GM12874 (cell line): ENCODE measurements around the gene COQ9.

ENCODE experiments used
- CTCF ChIP-seq: IDR thresholded peaks from 2 replicates; pipeline ENCODE4 v1.5.1; 2011; ENCODE audit warnings: low read depth, mild to moderate bottlenecking, control low read depth, low read length, moderate library complexity; ENCODE audit not compliant: insufficient read depth

COQ9 gene

GRCh38 chr16:57430955-57431354 is 16.3 kb upstream of the COQ9 start:
- TF ChIP-seq CTCF = no peak

DNA sequence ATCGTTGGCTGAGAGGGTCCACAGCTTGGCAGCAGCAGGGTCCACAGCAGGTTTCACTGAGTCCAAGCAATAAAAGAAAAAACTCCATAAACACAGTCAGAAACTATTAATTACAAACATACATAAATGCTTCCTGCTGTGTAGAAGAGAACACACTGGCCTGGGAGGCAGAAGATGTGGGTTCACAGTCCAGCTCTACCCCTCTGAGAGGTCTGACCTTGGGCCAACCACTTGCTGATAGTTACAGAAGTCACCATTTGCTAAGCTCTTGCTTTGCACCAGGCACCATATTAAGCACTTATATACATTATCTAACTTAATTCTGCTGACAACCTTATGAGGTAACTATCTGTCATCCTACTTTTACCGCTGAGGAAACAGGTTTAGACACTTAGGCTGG is 14.8 kb upstream of the COQ9 start:
- TF ChIP-seq CTCF = no peak

- no peak for TF ChIP-seq CTCF
Measured at GRCh38 chr16:57432989-57433388, 14.3 kb upstream of the COQ9 start.

- no peak for TF ChIP-seq CTCF
Measured at GRCh38 chr16:57434003-57434402, 13.3 kb upstream of the COQ9 start.

GRCh38 chr16:57435838-57436237 is 11.4 kb upstream of the COQ9 start:
- TF ChIP-seq CTCF = no peak

- TF ChIP-seq CTCF = no peak
Measured at GRCh38 chr16:57444711-57445110, 2.6 kb upstream of the COQ9 start.

DNA sequence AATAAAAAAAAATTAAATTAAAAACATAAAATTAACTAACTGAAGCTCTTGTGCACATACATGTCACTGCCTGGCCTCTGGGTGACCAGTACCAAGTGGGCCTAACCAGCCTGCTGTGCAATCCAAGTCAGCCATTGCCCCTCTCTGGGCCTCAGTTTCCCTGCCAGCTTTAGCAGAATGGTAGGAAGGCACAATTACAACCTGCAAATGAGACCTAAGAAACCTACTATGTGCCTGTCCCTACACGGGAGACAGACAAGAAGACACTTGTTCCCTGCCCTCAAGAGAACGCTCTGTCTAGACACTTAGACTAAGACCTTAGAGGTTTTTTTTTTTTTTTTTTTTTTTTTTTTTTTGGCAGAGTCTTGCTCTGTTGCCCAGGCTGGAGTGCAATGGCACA is 1.8 kb upstream of the COQ9 start:
- TF ChIP-seq CTCF = no peak
